Measurements from ENCODE around the gene HCK. TPM values are rescaled to one million over a fixed set of nuclear protein-coding genes. Genes with fewer than 3 reads are reported as not detected.
A peak's percentile ranks its signal among the peaks of the same experiment; 100 is the strongest.

HCK gene
- total RNA-seq, 1 donor = 0.36 TPM

GRCh38 chr20:32040142-32040953, 11.7 kb upstream of the HCK start:
- DNase-seq (ENCODE audit: insufficient read length, low spot score, missing footprints) = peak; percentile 26
- TF ChIP-seq CTCF (IDR thresholded peaks at IDR 0.05; ENCODE audit: extremely low read depth, low read depth, low read length) = no peak
- no peaks in the 10 kb centered on the region for H3K9me3 ChIP-seq (ENCODE audit: low read depth, low read length)
- no peaks in the 10 kb centered on the region for H4K20me1 ChIP-seq (ENCODE audit: insufficient read depth, low read length)
- H3K4me1 ChIP-seq (ENCODE audit: insufficient read depth, low read length) = no peaks in the 10 kb centered on the region
- peaks cover 27% of the 10 kb centered on the region for H3K27me3 ChIP-seq (ENCODE audit: insufficient read depth, low read length)
- no peaks in the 10 kb centered on the region for H3K36me3 ChIP-seq (ENCODE audit: insufficient read depth, low read length)
- no peak overlapping the region for H3K4me3 ChIP-seq (ENCODE audit: insufficient read depth, low read length)
- H3K4me2 ChIP-seq (ENCODE audit: insufficient read depth, low read length) = no peak overlapping the region
- H3K27ac ChIP-seq (ENCODE audit: low read depth, low read length) = no peak overlapping the region
- no peaks in the 10 kb centered on the region for H3K79me2 ChIP-seq (ENCODE audit: insufficient read depth, low read length)
- H2AFZ ChIP-seq (ENCODE audit: low read length) = no peak overlapping the region

- Histone ChIP-seq H3K4me3 (ENCODE audit: insufficient read depth, low read length) (no peak overlapping the region), H3K4me2 (ENCODE audit: insufficient read depth, low read length) (no peak overlapping the region), H3K4me1 (ENCODE audit: insufficient read depth, low read length) (no peaks in the 10 kb centered on the region)
Observed at GRCh38 chr20:32045999-32046398, 6.0 kb upstream of the HCK start.

GRCh38 chr20:32050324-32050841, 1.7 kb upstream of the HCK start:
- Histone ChIP-seq H3K36me3 (ENCODE audit: insufficient read depth, low read length) (no peaks in the 10 kb centered on the region), H2AFZ (ENCODE audit: low read length) (no peak overlapping the region), H3K9me3 (ENCODE audit: low read depth, low read length) (no peaks in the 10 kb centered on the region), H3K4me2 (ENCODE audit: insufficient read depth, low read length) (no peak overlapping the region), H3K27me3 (ENCODE audit: insufficient read depth, low read length) (peaks cover 55% of the 10 kb centered on the region), H3K79me2 (ENCODE audit: insufficient read depth, low read length) (no peaks in the 10 kb centered on the region), H3K4me1 (ENCODE audit: insufficient read depth, low read length) (no peaks in the 10 kb centered on the region), H3K4me3 (ENCODE audit: insufficient read depth, low read length) (no peak overlapping the region), H4K20me1 (ENCODE audit: insufficient read depth, low read length) (peaks cover 2% of the 10 kb centered on the region), H3K27ac (ENCODE audit: low read depth, low read length) (no peak overlapping the region)
- TF ChIP-seq CTCF (IDR thresholded peaks at IDR 0.05; ENCODE audit: extremely low read depth, low read depth, low read length) = no peak
- no peak for DNase-seq (ENCODE audit: insufficient read length, low spot score, missing footprints)

More at GRCh38 chr20:32045999-32046398, 6.0 kb upstream of the HCK start:
- H4K20me1 ChIP-seq (ENCODE audit: insufficient read depth, low read length) = no peaks in the 10 kb centered on the region
- H3K27me3 ChIP-seq (ENCODE audit: insufficient read depth, low read length) = peaks cover 36% of the 10 kb centered on the region
- no peak for TF ChIP-seq CTCF (IDR thresholded peaks at IDR 0.05; ENCODE audit: extremely low read depth, low read depth, low read length)
- H3K27ac ChIP-seq (ENCODE audit: low read depth, low read length) = no peak overlapping the region
- H3K36me3 ChIP-seq (ENCODE audit: insufficient read depth, low read length) = no peaks in the 10 kb centered on the region
- no peaks in the 10 kb centered on the region for H3K79me2 ChIP-seq (ENCODE audit: insufficient read depth, low read length)
- H2AFZ ChIP-seq (ENCODE audit: low read length) = no peak overlapping the region
- no peak for DNase-seq (ENCODE audit: insufficient read length, low spot score, missing footprints)
- no peaks in the 10 kb centered on the region for H3K9me3 ChIP-seq (ENCODE audit: low read depth, low read length)

GRCh38 chr20:32050851-32051556, 1.0 kb upstream of the HCK start:
- Histone ChIP-seq H3K27me3 (ENCODE audit: insufficient read depth, low read length) (peaks cover 59% of the 10 kb centered on the region), H3K4me2 (ENCODE audit: insufficient read depth, low read length) (no peak overlapping the region)

More at GRCh38 chr20:32050851-32051556, 1.0 kb upstream of the HCK start:
- no peak overlapping the region for H3K27ac ChIP-seq (ENCODE audit: low read depth, low read length)
- H4K20me1 ChIP-seq (ENCODE audit: insufficient read depth, low read length) = peaks cover 2% of the 10 kb centered on the region
- no peak overlapping the region for H2AFZ ChIP-seq (ENCODE audit: low read length)
- no peaks in the 10 kb centered on the region for H3K36me3 ChIP-seq (ENCODE audit: insufficient read depth, low read length)
- DNase-seq (ENCODE audit: insufficient read length, low spot score, missing footprints) = no peak
- no peaks in the 10 kb centered on the region for H3K79me2 ChIP-seq (ENCODE audit: insufficient read depth, low read length)
- H3K9me3 ChIP-seq (ENCODE audit: low read depth, low read length) = no peaks in the 10 kb centered on the region
- H3K4me1 ChIP-seq (ENCODE audit: insufficient read depth, low read length) = no peaks in the 10 kb centered on the region
- no peak overlapping the region for H3K4me3 ChIP-seq (ENCODE audit: insufficient read depth, low read length)
- no peak for TF ChIP-seq CTCF (IDR thresholded peaks at IDR 0.05; ENCODE audit: extremely low read depth, low read depth, low read length)
